ENCODE data around the gene LRFN2.

LRFN2 gene

DNA sequence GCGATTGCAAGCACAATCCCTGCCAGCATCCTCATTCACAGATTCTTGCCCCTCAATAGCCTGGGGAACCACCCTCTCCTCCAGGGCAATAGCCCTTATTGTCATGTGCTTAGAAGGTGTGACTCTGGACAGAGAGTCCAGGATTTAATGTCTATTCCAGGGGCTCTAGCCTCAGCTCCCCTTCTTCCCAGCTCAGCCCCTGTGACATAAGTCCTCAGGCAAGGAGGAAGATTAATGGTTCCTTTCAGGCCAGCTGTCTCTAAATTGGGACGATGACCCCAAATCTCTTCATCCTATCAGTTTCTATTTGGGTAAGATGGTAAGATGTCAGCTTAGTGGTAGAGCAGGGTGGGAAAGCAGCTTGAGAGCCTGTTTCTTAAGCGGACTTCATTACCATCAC, 8.1 kb downstream of the LRFN2 start:
- H3K9ac ChIP-seq: no peak overlapping the region
- TF ChIP-seq, protein P1, sequence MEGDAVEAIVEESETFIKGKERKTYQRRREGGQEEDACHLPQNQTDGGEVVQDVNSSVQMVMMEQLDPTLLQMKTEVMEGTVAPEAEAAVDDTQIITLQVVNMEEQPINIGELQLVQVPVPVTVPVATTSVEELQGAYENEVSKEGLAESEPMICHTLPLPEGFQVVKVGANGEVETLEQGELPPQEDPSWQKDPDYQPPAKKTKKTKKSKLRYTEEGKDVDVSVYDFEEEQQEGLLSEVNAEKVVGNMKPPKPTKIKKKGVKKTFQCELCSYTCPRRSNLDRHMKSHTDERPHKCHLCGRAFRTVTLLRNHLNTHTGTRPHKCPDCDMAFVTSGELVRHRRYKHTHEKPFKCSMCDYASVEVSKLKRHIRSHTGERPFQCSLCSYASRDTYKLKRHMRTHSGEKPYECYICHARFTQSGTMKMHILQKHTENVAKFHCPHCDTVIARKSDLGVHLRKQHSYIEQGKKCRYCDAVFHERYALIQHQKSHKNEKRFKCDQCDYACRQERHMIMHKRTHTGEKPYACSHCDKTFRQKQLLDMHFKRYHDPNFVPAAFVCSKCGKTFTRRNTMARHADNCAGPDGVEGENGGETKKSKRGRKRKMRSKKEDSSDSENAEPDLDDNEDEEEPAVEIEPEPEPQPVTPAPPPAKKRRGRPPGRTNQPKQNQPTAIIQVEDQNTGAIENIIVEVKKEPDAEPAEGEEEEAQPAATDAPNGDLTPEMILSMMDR (IDR thresholded peaks at IDR 0.05): no peak
- H3K4me3 ChIP-seq (ENCODE audit: low read depth, low read length): no peak overlapping the region
- H3K79me2 ChIP-seq: no peaks in the 10 kb centered on the region
- H3K4me2 ChIP-seq (ENCODE audit: low read length): no peak overlapping the region
- H3K9me3 ChIP-seq (ENCODE audit: control insufficient read depth, low read length): no peaks in the 10 kb centered on the region
- H3K36me3 ChIP-seq (ENCODE audit: control insufficient read depth, insufficient read depth, low read length): no peaks in the 10 kb centered on the region
- H2AFZ ChIP-seq: no peak overlapping the region
- no peaks in the 10 kb centered on the region for H3K27me3 ChIP-seq (ENCODE audit: control insufficient read depth, insufficient read depth, low read length)
- no peak overlapping the region for H3K27ac ChIP-seq
- H3K4me1 ChIP-seq: no peaks in the 10 kb centered on the region

DNA sequence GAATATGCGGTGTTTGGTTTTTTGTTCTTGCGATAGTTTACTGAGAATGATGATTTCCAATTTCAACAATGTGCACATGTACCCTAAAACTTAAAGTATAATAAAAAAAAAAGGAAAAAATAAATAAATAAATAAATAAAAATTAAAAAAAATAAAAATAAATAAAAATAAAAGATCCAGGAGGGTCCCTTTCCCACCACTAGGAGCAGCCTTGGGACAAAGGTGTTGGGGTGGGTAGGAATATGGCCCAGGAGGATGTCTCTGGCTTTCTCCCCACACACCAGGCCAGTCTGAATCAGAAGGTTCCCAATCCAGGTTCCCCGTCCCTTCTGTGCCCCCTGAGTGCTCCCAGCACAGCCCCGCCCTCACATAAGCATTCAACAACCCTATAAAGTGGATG, 9.5 kb downstream of the LRFN2 start:
- no peaks in the 10 kb centered on the region for H3K79me2 ChIP-seq
- H3K27ac ChIP-seq: no peak overlapping the region
- H3K4me1 ChIP-seq: no peaks in the 10 kb centered on the region
- H3K36me3 ChIP-seq (ENCODE audit: control insufficient read depth, insufficient read depth, low read length): no peaks in the 10 kb centered on the region
- TF ChIP-seq, protein P1 (IDR thresholded peaks at IDR 0.05): no peak
- no peaks in the 10 kb centered on the region for H3K9me3 ChIP-seq (ENCODE audit: control insufficient read depth, low read length)
- H3K4me3 ChIP-seq (ENCODE audit: low read depth, low read length): no peak overlapping the region
- no peak overlapping the region for H2AFZ ChIP-seq
- no peaks in the 10 kb centered on the region for H3K27me3 ChIP-seq (ENCODE audit: control insufficient read depth, insufficient read depth, low read length)
- no peak overlapping the region for H3K4me2 ChIP-seq (ENCODE audit: low read length)
- no peak overlapping the region for H3K9ac ChIP-seq

DNA sequence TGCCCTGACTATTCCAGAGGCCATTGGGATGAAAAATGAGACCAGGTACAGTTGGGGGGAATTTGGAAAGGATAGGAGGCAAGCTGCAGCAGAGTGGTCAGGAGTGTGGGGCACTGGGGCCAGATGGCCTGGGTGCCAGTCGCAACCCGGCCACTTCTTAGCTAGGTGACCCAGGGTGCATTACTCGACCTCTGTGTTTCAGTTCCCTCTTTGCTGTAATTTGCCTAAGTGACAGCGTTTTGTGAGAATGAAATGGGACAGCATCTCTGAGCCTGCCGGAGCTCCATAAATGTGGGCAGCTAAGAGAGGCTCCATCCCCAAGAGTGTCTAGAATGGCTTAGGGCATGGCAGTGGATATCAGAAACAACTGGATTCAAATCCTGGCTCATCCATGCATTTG, 13.9 kb downstream of the LRFN2 start:
- no peaks in the 10 kb centered on the region for H3K36me3 ChIP-seq (ENCODE audit: control insufficient read depth, insufficient read depth, low read length)
- no peak overlapping the region for H3K4me3 ChIP-seq (ENCODE audit: low read depth, low read length)
- H3K27ac ChIP-seq: no peak overlapping the region
- no peak overlapping the region for H3K4me2 ChIP-seq (ENCODE audit: low read length)
- TF ChIP-seq, protein P1 (IDR thresholded peaks at IDR 0.05): no peak
- H2AFZ ChIP-seq: no peak overlapping the region
- no peaks in the 10 kb centered on the region for H3K79me2 ChIP-seq
- no peaks in the 10 kb centered on the region for H3K4me1 ChIP-seq
- no peak overlapping the region for H3K9ac ChIP-seq
- no peaks in the 10 kb centered on the region for H3K9me3 ChIP-seq (ENCODE audit: control insufficient read depth, low read length)
- no peaks in the 10 kb centered on the region for H3K27me3 ChIP-seq (ENCODE audit: control insufficient read depth, insufficient read depth, low read length)

DNA sequence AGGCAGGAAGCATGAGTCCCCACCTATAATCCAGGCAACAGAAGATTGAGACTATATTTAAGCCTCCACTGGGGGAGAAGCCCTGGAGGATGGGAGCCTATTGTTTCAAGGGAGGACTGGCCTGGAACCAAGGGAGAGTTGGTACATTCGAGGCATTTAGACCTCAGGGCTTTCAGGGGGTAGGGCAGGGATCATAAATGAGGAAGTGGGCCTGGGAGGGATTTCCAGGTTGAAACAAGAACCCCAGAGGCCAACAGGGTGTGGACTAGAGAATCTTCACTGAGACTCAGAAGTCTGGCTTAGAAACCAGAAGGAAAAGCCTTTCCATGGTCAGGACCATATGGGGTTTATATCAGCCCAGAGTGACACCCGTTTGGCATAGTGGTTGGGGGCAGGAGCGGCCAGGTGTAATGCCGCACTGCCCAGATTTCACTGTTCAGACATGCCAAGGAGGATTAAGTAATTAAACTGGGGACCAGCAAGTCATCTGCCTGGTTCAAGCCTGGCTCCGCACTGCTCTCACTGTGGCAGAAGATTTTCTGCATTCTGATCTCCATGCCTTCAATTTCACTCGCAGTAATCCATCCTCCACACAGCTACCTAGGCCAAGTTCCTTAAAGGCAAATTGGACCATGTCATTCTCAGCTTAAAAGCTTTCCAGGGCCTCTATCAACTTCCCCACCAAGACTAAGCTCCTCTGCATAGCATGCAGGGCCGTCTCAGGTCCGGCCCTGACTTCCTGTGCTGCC, 17.8 kb downstream of the LRFN2 start:
- no peak overlapping the region for H3K4me2 ChIP-seq (ENCODE audit: low read length)
- H3K4me1 ChIP-seq: no peaks in the 10 kb centered on the region
- no peak overlapping the region for H2AFZ ChIP-seq
- no peak overlapping the region for H3K4me3 ChIP-seq (ENCODE audit: low read depth, low read length)
- no peaks in the 10 kb centered on the region for H3K9me3 ChIP-seq (ENCODE audit: control insufficient read depth, low read length)
- H3K79me2 ChIP-seq: no peaks in the 10 kb centered on the region
- no peaks in the 10 kb centered on the region for H3K36me3 ChIP-seq (ENCODE audit: control insufficient read depth, insufficient read depth, low read length)
- H3K27me3 ChIP-seq (ENCODE audit: control insufficient read depth, insufficient read depth, low read length): no peaks in the 10 kb centered on the region
- no peak overlapping the region for H3K27ac ChIP-seq
- no peak overlapping the region for H3K9ac ChIP-seq
- TF ChIP-seq, protein P1 (IDR thresholded peaks at IDR 0.05): no peak

All from parathyroid adenoma (tissue), 2 donors.